22Rv1 (cell line): ENCODE data around the gene PRAC2.
A peak's percentile ranks its signal among the peaks of the same experiment; 100 is the strongest.

Experiments
- H3K27ac ChIP-seq: fragments of 450-650 bp; 2 replicates; pipeline ENCODE4 v1.5.1; 2017
- ZFX ChIP-seq: fragments of 450-650 bp; IDR thresholded peaks from 2 replicates; pipeline ENCODE4 v1.6.1; 2017; ENCODE audit warnings: antibody characterized with exemption, borderline replicate concordance
- TF ChIP-seq, protein P1 (sequence below): fragments of 450-650 bp; IDR thresholded peaks from 2 replicates; pipeline ENCODE4 v1.5.1; 2017; ENCODE audit warnings: mild to moderate bottlenecking

PRAC2 gene

GRCh38 chr17:48717367-48718226, 5.4 kb upstream of the PRAC2 start:
- TF ChIP-seq, protein P1, sequence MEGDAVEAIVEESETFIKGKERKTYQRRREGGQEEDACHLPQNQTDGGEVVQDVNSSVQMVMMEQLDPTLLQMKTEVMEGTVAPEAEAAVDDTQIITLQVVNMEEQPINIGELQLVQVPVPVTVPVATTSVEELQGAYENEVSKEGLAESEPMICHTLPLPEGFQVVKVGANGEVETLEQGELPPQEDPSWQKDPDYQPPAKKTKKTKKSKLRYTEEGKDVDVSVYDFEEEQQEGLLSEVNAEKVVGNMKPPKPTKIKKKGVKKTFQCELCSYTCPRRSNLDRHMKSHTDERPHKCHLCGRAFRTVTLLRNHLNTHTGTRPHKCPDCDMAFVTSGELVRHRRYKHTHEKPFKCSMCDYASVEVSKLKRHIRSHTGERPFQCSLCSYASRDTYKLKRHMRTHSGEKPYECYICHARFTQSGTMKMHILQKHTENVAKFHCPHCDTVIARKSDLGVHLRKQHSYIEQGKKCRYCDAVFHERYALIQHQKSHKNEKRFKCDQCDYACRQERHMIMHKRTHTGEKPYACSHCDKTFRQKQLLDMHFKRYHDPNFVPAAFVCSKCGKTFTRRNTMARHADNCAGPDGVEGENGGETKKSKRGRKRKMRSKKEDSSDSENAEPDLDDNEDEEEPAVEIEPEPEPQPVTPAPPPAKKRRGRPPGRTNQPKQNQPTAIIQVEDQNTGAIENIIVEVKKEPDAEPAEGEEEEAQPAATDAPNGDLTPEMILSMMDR = no peak
- no peak for TF ChIP-seq ZFX
- H3K27ac ChIP-seq = peak overlapping the region; percentile 100

DNA sequence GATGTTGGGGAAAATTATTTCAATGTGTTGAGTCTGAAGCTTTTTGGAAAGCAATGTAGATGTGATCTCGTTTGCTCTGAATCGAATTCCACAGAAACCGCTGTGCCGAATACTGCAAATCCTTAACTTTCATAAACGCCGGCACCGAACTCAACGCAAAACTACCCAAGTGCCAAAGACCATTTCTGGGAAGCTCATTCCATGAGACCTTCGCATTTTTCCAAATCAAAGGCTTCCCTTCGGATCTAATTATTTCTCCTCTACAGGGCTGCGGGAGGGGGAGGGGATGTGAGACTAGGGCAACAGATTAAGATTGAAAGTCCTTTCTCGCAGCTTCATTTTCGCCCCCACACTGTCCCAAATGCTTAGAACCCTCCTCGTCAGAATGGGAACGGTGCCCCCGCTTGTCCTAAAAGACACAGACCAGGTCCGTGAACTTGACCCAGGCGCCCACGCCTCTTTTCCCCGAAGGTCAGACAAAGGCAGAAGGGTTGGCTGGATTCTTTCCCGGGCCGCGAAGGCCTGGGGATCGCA, 4.7 kb upstream of the PRAC2 start:
- peak overlapping the region; percentile 100 for H3K27ac ChIP-seq
- no peak for TF ChIP-seq ZFX
- TF ChIP-seq, protein P1 = no peak

DNA sequence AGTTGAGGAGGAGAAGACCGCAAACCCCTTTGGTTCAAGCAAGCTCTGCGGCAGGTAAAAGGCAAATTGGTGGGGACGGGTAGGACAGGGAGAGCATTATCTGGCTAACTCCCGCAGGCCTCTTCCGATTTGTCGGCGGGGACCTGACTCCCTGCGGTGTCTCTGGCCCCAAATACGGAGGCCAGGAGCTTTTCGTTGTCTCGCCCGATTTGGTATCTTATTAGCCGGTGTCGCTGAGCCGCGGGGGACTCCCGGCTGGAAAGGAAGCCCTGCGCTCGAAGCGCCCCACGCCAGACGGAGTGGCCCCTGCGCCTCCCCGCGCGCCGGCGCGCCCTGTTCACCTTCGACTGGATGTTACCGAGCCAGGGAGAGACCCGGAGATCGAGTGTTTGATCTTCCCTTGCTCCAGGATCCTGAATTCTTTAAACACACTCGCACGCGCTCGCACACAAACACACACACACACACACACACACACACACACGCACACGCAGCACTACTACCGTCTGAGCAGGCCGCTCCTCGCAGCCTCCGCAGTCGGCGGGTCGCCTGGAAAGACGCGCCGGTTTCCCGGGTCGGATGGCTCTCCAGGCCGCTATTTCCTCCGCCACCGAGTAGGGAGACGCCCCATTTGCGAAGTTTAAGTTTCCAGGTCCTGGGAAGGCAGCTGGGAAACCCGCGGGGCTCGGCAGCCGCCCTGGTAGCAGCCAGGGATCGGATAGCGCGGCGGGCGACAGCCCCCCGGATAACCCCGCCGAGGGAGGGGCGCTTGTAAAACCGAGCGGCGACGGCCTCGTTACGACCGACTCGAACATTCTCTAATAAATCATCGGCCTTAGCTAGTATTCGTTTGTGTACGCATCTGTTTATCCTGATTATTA, 4.0 kb upstream of the PRAC2 start:
- TF ChIP-seq ZFX = no peak
- TF ChIP-seq, protein P1 = no peak
- H3K27ac ChIP-seq = peak overlapping the region; percentile 100

DNA sequence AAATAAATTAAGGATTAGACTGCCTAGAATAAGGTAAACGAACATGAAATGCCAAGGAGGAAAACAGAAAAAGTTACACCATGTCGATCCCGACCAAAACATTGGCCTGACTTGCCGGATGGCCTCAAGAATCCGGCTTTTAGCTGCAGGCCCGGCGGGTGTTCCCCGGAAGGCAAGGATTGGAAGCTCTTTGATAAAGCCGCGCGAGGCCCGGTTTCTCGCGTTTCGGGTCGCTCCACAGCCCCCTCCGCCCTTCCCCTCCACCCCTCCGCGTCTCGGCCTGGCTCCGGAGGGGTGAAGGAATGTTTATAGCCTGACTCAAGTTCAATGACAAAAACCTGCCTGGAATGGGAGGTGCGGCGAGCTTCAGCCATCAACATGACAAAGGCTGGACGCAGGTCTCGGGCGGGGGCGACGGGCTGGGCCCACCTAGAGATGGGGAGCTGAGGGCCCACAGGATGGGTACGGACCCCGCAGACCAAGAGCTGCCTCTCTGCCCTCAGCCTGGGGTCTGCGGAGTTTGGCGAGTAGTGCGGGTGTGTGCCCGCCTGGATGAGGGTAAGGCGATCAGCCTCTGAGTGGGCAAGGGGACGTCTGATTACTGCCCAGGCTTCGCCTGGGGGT, 3.2 kb upstream of the PRAC2 start:
- H3K27ac ChIP-seq = peak overlapping the region; percentile 100
- TF ChIP-seq, protein P1 = no peak

DNA sequence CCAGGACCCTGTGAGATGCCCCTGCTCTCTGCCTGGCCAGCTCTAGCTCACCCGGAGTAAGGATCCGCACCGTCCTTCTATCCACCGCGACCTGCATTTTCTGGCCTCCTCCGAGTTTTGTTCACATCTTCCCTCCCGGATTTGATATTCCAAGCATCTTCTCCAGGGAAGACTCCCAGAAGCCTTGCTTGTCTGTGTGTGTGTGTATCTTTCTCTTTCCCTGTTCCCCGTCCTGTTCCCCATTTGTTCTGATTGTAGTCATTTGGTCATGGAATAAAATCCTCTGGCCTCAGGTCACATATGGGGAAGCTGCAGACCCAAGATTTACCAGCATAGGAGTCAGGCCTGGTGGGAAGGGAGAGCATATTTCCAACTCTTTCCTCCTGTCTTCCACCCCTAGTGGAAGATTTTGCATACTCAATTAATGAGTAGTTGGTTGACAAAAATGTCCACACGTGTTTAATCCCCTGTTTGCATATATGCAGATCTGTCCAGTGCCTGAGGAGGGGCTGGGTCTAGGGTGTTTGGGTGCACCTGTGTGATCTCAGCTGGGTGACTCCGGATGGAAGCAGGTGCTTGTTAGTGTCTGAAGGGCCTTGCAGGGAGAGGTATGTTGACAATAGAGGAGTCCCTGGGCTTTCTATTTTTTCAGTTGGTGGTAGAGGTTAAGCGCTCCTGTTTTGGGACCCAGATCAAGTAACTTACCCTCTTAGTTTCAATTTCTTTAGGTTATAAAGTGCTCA, 2.5 kb upstream of the PRAC2 start:
- H3K27ac ChIP-seq = peak overlapping the region; percentile 100
- no peak for TF ChIP-seq ZFX
- TF ChIP-seq, protein P1 = peak; percentile 9; the same call in 1 of the 2 replicates

GRCh38 chr17:48721009-48721402, 2.0 kb upstream of the PRAC2 start:
- H3K27ac ChIP-seq = peak overlapping the region; percentile 100
- TF ChIP-seq ZFX = no peak
- TF ChIP-seq, protein P1 = no peak
